Activated naive CD8-positive, alpha-beta T cell treated with anti-CD3 and anti-CD28 coated beads, Interleukin-2, amount 50 U/mL, for 16 hours (primary cell): ENCODE measurements around the gene HCAR2.
"Not testable (repeated sequence)": the region's sequence is repeated elsewhere in the genome, so short reads cannot be mapped to it uniquely, and the experiment has no call there.

Experiments
- DNase-seq: peaks from one replicate; pipeline ENCODE4 v3.0.0-alpha.2; 2020; ENCODE audit warnings: low read depth, low spot score

Gene HCAR2

GRCh38 chr12:122702890-122703611 lies at the start of gene HCAR2:
TSS of gene HCAR2 (minus strand) at chr12:122703357. CDS start at chr12:122703283, 74 bp downstream.
- not testable (repeated sequence) for DNase-seq

GRCh38 chr12:122752464-122753318 lies 49.5 kb upstream of the HCAR2 start, which contains the start of gene DENR:
TSS of gene DENR (plus strand) at chr12:122752824. CDS start at chr12:122753702, 878 bp downstream.
- DNase-seq: peak; percentile 98

GRCh38 chr12:122750781-122751515 lies 47.8 kb upstream of the HCAR2 start:
- not testable (repeated sequence) for DNase-seq

- DNase-seq: no peak
These were observed 46.6 kb upstream of the HCAR2 start for GRCh38 chr12:122749569-122750332.

GRCh38 chr12:122747224-122748135 lies 44.3 kb upstream of the HCAR2 start:
- DNase-seq: no peak

GRCh38 chr12:122743895-122744525 lies 40.9 kb upstream of the HCAR2 start:
- DNase-seq: no peak

- no peak for DNase-seq
These were observed 37.2 kb upstream of the HCAR2 start for GRCh38 chr12:122740351-122740750.

- no peak for DNase-seq
These were observed 35.4 kb upstream of the HCAR2 start for GRCh38 chr12:122738571-122738970.

- no peak for DNase-seq
These were observed 29.5 kb upstream of the HCAR2 start for GRCh38 chr12:122732611-122733010.

- no peak for DNase-seq
These were observed 29.0 kb upstream of the HCAR2 start for GRCh38 chr12:122732170-122732569.

GRCh38 chr12:122730215-122731014 lies 27.3 kb upstream of the HCAR2 start, which contains the start of gene HCAR1:
TSS of gene HCAR1 (minus strand) at chr12:122730844. CDS start at chr12:122730339, 505 bp downstream.
- DNase-seq: no peak

- no peak for DNase-seq
These were observed 26.5 kb upstream of the HCAR2 start for GRCh38 chr12:122729583-122730214.

- no peak for DNase-seq
These were observed 23.0 kb upstream of the HCAR2 start for GRCh38 chr12:122726080-122726558.

GRCh38 chr12:122725452-122726079 lies 22.4 kb upstream of the HCAR2 start:
- no peak for DNase-seq

GRCh38 chr12:122724641-122725243 lies 21.6 kb upstream of the HCAR2 start:
- DNase-seq: no peak

- DNase-seq: no peak
These were observed 19.2 kb upstream of the HCAR2 start for GRCh38 chr12:122722387-122722786.

GRCh38 chr12:122721057-122721545 lies 17.9 kb upstream of the HCAR2 start:
- no peak for DNase-seq
